Measurements from ENCODE around the gene YRDC. TPM values are rescaled to one million over a fixed set of nuclear protein-coding genes. Genes with fewer than 3 reads are reported as not detected.

The YRDC gene
- total and polyA plus RNA-seq, 4 donors, result 4.4 to 9.8 (median 9.4) TPM

DNA sequence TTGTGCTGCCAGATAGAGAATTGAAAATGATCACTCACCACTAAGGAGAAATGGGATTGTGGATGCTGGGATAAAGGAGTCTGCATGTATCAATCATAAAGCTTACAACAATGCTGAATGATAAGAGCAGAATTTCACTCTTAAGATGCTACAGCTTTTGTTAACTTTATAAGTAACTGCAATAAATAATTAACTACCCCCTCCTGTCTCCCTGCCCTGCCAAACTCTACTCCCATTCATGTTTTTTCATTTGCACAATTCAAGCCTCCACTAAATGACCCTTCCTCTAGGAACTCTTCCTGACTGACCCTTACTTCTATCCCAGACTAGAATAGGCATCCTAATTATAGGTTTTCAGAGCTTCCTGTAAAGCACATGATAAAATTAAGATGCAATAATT, 36.5 kb upstream of the YRDC start:
- no peaks in the 10 kb centered on the region for H3K9me3 ChIP-seq (ENCODE audit: control insufficient read depth in 4 of 4, low read length in 3 of 4)
- H3K27ac ChIP-seq (ENCODE audit: low read depth in 1 of 2, low read length in 2 of 2), result no peak overlapping the region
- DNase-seq (ENCODE audit: low spot score), result no peak
- H3K36me3 ChIP-seq (ENCODE audit: control insufficient read depth in 4 of 4, insufficient read depth in 3 of 4, low read depth in 1 of 4, low read length in 3 of 4), result peaks cover 2 to 7% (median 5%) of the 10 kb centered on the region in 4 donors
- H3K4me1 ChIP-seq (ENCODE audit: control insufficient read depth in 4 of 4, insufficient read depth in 4 of 4, low read length in 3 of 4), result peaks cover 0 to 17% (median 4%) of the 10 kb centered on the region in 4 donors
- no peaks in the 10 kb centered on the region for H3K27me3 ChIP-seq (ENCODE audit: control insufficient read depth in 4 of 4, insufficient read depth in 4 of 4, low read length in 3 of 4)
- H3K4me3 ChIP-seq (ENCODE audit: low read depth in 1 of 3, low read length in 3 of 3), result no peak overlapping the region
- H3K9ac ChIP-seq (ENCODE audit: low read depth in 1 of 2, low read length in 2 of 2), result no peak overlapping the region
- TF ChIP-seq, protein P1, sequence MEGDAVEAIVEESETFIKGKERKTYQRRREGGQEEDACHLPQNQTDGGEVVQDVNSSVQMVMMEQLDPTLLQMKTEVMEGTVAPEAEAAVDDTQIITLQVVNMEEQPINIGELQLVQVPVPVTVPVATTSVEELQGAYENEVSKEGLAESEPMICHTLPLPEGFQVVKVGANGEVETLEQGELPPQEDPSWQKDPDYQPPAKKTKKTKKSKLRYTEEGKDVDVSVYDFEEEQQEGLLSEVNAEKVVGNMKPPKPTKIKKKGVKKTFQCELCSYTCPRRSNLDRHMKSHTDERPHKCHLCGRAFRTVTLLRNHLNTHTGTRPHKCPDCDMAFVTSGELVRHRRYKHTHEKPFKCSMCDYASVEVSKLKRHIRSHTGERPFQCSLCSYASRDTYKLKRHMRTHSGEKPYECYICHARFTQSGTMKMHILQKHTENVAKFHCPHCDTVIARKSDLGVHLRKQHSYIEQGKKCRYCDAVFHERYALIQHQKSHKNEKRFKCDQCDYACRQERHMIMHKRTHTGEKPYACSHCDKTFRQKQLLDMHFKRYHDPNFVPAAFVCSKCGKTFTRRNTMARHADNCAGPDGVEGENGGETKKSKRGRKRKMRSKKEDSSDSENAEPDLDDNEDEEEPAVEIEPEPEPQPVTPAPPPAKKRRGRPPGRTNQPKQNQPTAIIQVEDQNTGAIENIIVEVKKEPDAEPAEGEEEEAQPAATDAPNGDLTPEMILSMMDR (IDR thresholded peaks at IDR 0.05; ENCODE audit: low read depth, low read length, missing input control), result no peak
- TF ChIP-seq YY1 (IDR thresholded peaks at IDR 0.05) (no peak), NR2F2 (IDR thresholded peaks at IDR 0.05) (no peak), ZBTB33 (IDR thresholded peaks at IDR 0.05) (no peak), FOXA2 (IDR thresholded peaks at IDR 0.05) (no peak), JUND (IDR thresholded peaks at IDR 0.05) (no peak), GABPA (IDR thresholded peaks at IDR 0.05 in 1 of 2, conservative IDR thresholded peaks at IDR 0.05 in 1 of 2) (no peak), SP1 (IDR thresholded peaks at IDR 0.05) (no peak), FOXA1 (IDR thresholded peaks at IDR 0.05) (no peak), RAD21 (IDR thresholded peaks at IDR 0.05) (no peak), TAF1 (conservative IDR thresholded peaks at IDR 0.05) (no peak), REST (IDR thresholded peaks at IDR 0.05) (no peak)
- TF ChIP-seq, protein P2, sequence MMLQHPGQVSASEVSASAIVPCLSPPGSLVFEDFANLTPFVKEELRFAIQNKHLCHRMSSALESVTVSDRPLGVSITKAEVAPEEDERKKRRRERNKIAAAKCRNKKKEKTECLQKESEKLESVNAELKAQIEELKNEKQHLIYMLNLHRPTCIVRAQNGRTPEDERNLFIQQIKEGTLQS (IDR thresholded peaks at IDR 0.05), result no peak
- TF ChIP-seq, protein P3, sequence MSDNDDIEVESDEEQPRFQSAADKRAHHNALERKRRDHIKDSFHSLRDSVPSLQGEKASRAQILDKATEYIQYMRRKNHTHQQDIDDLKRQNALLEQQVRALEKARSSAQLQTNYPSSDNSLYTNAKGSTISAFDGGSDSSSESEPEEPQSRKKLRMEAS (IDR thresholded peaks at IDR 0.05), result no peak

GRCh38 chr1:37841652-37842051, 33.6 kb upstream of the YRDC start:
- Histone ChIP-seq H3K9ac (ENCODE audit: low read depth in 1 of 2, low read length in 2 of 2) (no peak overlapping the region), H3K36me3 (ENCODE audit: control insufficient read depth in 4 of 4, insufficient read depth in 3 of 4, low read depth in 1 of 4, low read length in 3 of 4) (peaks cover 9 to 24% (median 15%) of the 10 kb centered on the region in 4 donors), H3K4me1 (ENCODE audit: control insufficient read depth in 4 of 4, insufficient read depth in 4 of 4, low read length in 3 of 4) (peaks cover 0 to 13% (median 4%) of the 10 kb centered on the region in 4 donors), H3K4me3 (ENCODE audit: low read depth in 1 of 3, low read length in 3 of 3) (no peak overlapping the region), H3K27me3 (ENCODE audit: control insufficient read depth in 4 of 4, insufficient read depth in 4 of 4, low read length in 3 of 4) (no peaks in the 10 kb centered on the region), H3K9me3 (ENCODE audit: control insufficient read depth in 4 of 4, low read length in 3 of 4) (no peaks in the 10 kb centered on the region), H3K27ac (ENCODE audit: low read depth in 1 of 2, low read length in 2 of 2) (no peak overlapping the region)
- WGBS, result 93% methylated on average over 3 of the region's 3 CpGs
- TF ChIP-seq, protein P2 (IDR thresholded peaks at IDR 0.05), result no peak
- no peak for TF ChIP-seq YY1 (IDR thresholded peaks at IDR 0.05)
- no peak for TF ChIP-seq ZBTB33 (IDR thresholded peaks at IDR 0.05)
- no peak for TF ChIP-seq RAD21 (IDR thresholded peaks at IDR 0.05)
- TF ChIP-seq, protein P1 (IDR thresholded peaks at IDR 0.05; ENCODE audit: low read depth, low read length, missing input control), result no peak
- TF ChIP-seq GABPA (IDR thresholded peaks at IDR 0.05 in 1 of 2, conservative IDR thresholded peaks at IDR 0.05 in 1 of 2), result no peak
- TF ChIP-seq TAF1 (conservative IDR thresholded peaks at IDR 0.05), result no peak
- no peak for TF ChIP-seq RXRA (IDR thresholded peaks at IDR 0.05)
- no peak for TF ChIP-seq NR2F2 (IDR thresholded peaks at IDR 0.05)
- no peak for TF ChIP-seq FOXA2 (IDR thresholded peaks at IDR 0.05)
- TF ChIP-seq HNF4A (conservative IDR thresholded peaks at IDR 0.05), result no peak
- no peak for TF ChIP-seq FOXA1 (IDR thresholded peaks at IDR 0.05)
- TF ChIP-seq, protein P3 (IDR thresholded peaks at IDR 0.05), result no peak
- TF ChIP-seq SP1 (IDR thresholded peaks at IDR 0.05), result no peak
- no peak for DNase-seq (ENCODE audit: low spot score)
